Measurements from ENCODE around the gene CEP170B. TPM values are rescaled to one million over a fixed set of nuclear protein-coding genes. Genes with fewer than 3 reads are reported as not detected.

The CEP170B gene
- total and polyA plus RNA-seq, 2 of the 13 experiments (the other 11 are each of a cell fraction or from before 2014, with no cell fraction given): 4.3 to 8.8 TPM

DNA sequence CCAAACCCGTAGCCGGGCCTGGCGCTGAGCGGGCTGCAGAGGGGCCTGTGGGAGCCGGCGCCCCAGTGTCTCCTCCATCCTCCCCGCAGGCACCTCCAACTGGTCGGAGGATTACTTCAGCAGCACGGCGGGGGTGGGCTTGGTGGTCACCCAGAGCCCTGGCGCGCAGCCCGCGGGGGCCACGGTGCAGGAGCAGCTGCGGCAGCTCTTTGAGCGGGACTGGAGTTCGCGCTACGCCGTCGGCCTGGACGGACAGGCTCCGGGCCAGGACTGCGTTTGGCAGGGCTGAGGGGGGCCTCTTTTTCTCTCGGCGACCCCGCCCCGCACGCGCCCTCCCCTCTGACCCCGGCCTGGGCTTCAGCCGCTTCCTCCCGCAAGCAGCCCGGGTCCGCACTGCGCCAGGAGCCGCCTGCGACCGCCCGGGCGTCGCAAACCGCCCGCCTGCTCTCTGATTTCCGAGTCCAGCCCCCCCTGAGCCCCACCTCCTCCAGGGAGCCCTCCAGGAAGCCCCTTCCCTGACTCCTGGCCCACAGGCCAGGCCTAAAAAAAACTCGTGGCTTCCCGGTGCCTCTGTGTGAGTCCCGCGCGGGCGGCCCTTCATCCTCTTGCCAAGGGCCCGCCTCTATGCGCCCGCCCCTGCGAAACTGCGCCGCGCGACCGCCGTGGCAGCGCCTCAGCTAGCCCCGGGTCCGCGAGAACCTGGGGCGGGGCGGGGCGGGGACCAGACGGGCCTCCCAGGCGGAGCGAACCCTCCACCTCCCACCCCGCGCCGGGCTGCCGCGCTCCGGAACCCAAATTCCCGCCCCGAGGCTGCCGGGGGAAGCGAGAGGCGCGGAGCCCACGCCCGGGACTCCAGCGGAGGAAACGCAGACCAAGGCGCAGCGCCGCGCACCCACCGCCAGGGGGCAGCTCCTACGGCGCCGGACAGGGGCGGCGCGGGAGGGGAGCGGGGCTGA is 67.9 kb downstream of the CEP170B start (continued):
- TF ChIP-seq RAD21 (CRISPR knock-in tag; IDR thresholded peaks at IDR 0.05): peak; percentile 43; the same call in 1 of the 2 replicates
- TF ChIP-seq, protein P1, sequence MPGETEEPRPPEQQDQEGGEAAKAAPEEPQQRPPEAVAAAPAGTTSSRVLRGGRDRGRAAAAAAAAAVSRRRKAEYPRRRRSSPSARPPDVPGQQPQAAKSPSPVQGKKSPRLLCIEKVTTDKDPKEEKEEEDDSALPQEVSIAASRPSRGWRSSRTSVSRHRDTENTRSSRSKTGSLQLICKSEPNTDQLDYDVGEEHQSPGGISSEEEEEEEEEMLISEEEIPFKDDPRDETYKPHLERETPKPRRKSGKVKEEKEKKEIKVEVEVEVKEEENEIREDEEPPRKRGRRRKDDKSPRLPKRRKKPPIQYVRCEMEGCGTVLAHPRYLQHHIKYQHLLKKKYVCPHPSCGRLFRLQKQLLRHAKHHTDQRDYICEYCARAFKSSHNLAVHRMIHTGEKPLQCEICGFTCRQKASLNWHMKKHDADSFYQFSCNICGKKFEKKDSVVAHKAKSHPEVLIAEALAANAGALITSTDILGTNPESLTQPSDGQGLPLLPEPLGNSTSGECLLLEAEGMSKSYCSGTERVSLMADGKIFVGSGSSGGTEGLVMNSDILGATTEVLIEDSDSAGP (CRISPR knock-in tag; IDR thresholded peaks at IDR 0.05; ENCODE audit: borderline replicate concordance): peak; percentile 18; the same call in 1 of the 2 replicates
- peak; percentile 45 for TF ChIP-seq GABPA (IDR thresholded peaks at IDR 0.05; ENCODE audit: low read depth, low read length)
- TF ChIP-seq GABPA (CRISPR knock-in tag; IDR thresholded peaks at IDR 0.05; ENCODE audit: low read depth): no peak
- no peak for TF ChIP-seq BRD4 (CRISPR knock-in tag; IDR thresholded peaks at IDR 0.05)
- TF ChIP-seq, protein P2, sequence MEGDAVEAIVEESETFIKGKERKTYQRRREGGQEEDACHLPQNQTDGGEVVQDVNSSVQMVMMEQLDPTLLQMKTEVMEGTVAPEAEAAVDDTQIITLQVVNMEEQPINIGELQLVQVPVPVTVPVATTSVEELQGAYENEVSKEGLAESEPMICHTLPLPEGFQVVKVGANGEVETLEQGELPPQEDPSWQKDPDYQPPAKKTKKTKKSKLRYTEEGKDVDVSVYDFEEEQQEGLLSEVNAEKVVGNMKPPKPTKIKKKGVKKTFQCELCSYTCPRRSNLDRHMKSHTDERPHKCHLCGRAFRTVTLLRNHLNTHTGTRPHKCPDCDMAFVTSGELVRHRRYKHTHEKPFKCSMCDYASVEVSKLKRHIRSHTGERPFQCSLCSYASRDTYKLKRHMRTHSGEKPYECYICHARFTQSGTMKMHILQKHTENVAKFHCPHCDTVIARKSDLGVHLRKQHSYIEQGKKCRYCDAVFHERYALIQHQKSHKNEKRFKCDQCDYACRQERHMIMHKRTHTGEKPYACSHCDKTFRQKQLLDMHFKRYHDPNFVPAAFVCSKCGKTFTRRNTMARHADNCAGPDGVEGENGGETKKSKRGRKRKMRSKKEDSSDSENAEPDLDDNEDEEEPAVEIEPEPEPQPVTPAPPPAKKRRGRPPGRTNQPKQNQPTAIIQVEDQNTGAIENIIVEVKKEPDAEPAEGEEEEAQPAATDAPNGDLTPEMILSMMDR (CRISPR knock-in tag; IDR thresholded peaks at IDR 0.05): peak; percentile 73
- TF ChIP-seq MTF2 (CRISPR knock-in tag; IDR thresholded peaks at IDR 0.05; ENCODE audit: borderline replicate concordance): peak; percentile 49; the same call in 1 of the 2 replicates
- TF ChIP-seq HOXA3 (CRISPR knock-in tag; IDR thresholded peaks at IDR 0.05): peak; percentile 28; the same call in 1 of the 2 replicates
- TF ChIP-seq ZNF501 (CRISPR knock-in tag; IDR thresholded peaks at IDR 0.05): peak; percentile 35; the same call in 1 of the 2 replicates
- TF ChIP-seq GABPB1 (CRISPR knock-in tag; IDR thresholded peaks at IDR 0.05): peak; percentile 80
- TF ChIP-seq, protein P3, sequence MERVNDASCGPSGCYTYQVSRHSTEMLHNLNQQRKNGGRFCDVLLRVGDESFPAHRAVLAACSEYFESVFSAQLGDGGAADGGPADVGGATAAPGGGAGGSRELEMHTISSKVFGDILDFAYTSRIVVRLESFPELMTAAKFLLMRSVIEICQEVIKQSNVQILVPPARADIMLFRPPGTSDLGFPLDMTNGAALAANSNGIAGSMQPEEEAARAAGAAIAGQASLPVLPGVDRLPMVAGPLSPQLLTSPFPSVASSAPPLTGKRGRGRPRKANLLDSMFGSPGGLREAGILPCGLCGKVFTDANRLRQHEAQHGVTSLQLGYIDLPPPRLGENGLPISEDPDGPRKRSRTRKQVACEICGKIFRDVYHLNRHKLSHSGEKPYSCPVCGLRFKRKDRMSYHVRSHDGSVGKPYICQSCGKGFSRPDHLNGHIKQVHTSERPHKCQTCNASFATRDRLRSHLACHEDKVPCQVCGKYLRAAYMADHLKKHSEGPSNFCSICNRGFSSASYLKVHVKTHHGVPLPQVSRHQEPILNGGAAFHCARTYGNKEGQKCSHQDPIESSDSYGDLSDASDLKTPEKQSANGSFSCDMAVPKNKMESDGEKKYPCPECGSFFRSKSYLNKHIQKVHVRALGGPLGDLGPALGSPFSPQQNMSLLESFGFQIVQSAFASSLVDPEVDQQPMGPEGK (CRISPR knock-in tag; IDR thresholded peaks at IDR 0.05): peak; percentile 44; the same call in 1 of the 2 replicates
- TF ChIP-seq STAG1 (CRISPR knock-in tag; IDR thresholded peaks at IDR 0.05): peak; percentile 38
- no peak for TF ChIP-seq POLR2AphosphoS2 (IDR thresholded peaks at IDR 0.05; ENCODE audit: low read depth, low read length)
- TF ChIP-seq, protein P4, sequence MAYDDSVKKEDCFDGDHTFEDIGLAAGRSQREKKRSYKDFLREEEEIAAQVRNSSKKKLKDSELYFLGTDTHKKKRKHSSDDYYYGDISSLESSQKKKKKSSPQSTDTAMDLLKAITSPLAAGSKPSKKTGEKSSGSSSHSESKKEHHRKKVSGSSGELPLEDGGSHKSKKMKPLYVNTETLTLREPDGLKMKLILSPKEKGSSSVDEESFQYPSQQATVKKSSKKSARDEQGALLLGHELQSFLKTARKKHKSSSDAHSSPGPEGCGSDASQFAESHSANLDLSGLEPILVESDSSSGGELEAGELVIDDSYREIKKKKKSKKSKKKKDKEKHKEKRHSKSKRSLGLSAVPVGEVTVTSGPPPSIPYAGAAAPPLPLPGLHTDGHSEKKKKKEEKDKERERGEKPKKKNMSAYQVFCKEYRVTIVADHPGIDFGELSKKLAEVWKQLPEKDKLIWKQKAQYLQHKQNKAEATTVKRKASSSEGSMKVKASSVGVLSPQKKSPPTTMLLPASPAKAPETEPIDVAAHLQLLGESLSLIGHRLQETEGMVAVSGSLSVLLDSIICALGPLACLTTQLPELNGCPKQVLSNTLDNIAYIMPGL (CRISPR knock-in tag; IDR thresholded peaks at IDR 0.05; ENCODE audit: borderline replicate concordance in 1 of 2, low read depth in 1 of 2): 0 out of 4 replicates have a peak, but pooled peaks of 1 of the 2 experiments have one; percentile 20
